GM12878 (cell line): ENCODE measurements around the gene NFATC1. TPM values are rescaled to one million over a fixed set of nuclear protein-coding genes. Genes with fewer than 3 reads are reported as not detected.

ENCODE experiments used
- ATAC-seq: fragments of 200-7000 bp; cut with Tn5 transposase; 3 replicates; pipeline ENCODE4 v1.9.1; 2020; ENCODE audit warnings: mild to moderate bottlenecking, moderate library complexity
- BruUV-seq: library from RNA; stranded (reverse); fragments of 400-500 nt; replicated peaks from 2 replicates; lab custom pipeline; 2021; lab: Mats Ljungman, UMichigan
- CTCF ChIA-PET: fragments of 300-600 bp; sonication (Branson Sonifier 250); formaldehyde crosslinking; extraction: SDS; loops from one replicate; lab custom pipeline; 2021; ENCODE audit warnings: inconsistent platforms; lab: Yijun Ruan, JAX
- POLR2A ChIA-PET: fragments of 350-600 bp; formaldehyde crosslinking; extraction: SDS; loops from one replicate; lab custom pipeline; 2021; ENCODE audit warnings: inconsistent platforms; lab: Charles Lee
- RAD21 ChIA-PET: fragments of 300-600 bp; sonication (Branson Sonifier 250); formaldehyde crosslinking; loops from one replicate; lab custom pipeline; 2023; ENCODE audit warnings: antibody characterized with exemption; ENCODE audit not compliant: unreplicated experiment; lab: Charles Lee
- SMC1A ChIA-PET: fragments of 300-600 bp; sonication (Branson Sonifier 250); formaldehyde crosslinking; loops from one replicate; lab custom pipeline; 2023; ENCODE audit not compliant: unreplicated experiment, uncharacterized antibody; lab: Charles Lee
- DNase-seq: peaks from one replicate; pipeline ENCODE4 v3.0.0-alpha.2; 2011; ENCODE audit warnings: low read depth, low spot score
- FAIRE-seq: peaks from 3 replicates; lab custom pipeline; 2011; peaks lifted over from hg19 to GRCh38; lab: Jason Lieb, UNC
- H2AFZ ChIP-seq: 2 replicates; pipeline ENCODE4 v1.6.0; 2011; ENCODE audit warnings: low read depth, low read length, control low read depth; ENCODE audit not compliant: control insufficient read depth
- H3K27ac ChIP-seq: 2 replicates; pipeline ENCODE4 v1.5.1; 2011; ENCODE audit warnings: control low read depth; ENCODE audit not compliant: control insufficient read depth, insufficient read depth
- H3K27me3 ChIP-seq, 2 experiments: replicated peaks in 1 of 2; 2 replicates each; pipeline versions ENCODE4 v1.6.0 to v1.6.1; 2011; ENCODE audit warnings: low read length in 1 of 2; ENCODE audit not compliant: control insufficient read depth in 2 of 2, insufficient read depth in 2 of 2
- H3K36me3 ChIP-seq, 2 experiments: 2 replicates each; pipeline ENCODE4 v1.5.1; 2011; ENCODE audit warnings: low read length in 1 of 2; ENCODE audit not compliant: control insufficient read depth in 2 of 2, insufficient read depth in 2 of 2
- H3K4me1 ChIP-seq: 2 replicates; pipeline ENCODE4 v1.6.1; 2011; ENCODE audit warnings: mild to moderate bottlenecking, low read length, moderate library complexity, mixed read lengths; ENCODE audit not compliant: control insufficient read depth, insufficient read depth
- H3K4me2 ChIP-seq: 2 replicates; pipeline ENCODE4 v1.6.0; 2011; ENCODE audit warnings: control low read depth; ENCODE audit not compliant: control insufficient read depth, insufficient read depth
- H3K4me3 ChIP-seq: fragments of 200-600 bp; sonication (generic); 2 replicates; pipeline ENCODE4 v1.5.1; 2016
- H3K79me2 ChIP-seq: 2 replicates; pipeline ENCODE4 v1.6.0; 2011; ENCODE audit warnings: low read length; ENCODE audit not compliant: control insufficient read depth, insufficient read depth
- H3K9ac ChIP-seq: 2 replicates; pipeline ENCODE4 v1.8.0; 2011; ENCODE audit warnings: low read length, control low read depth, mixed read lengths; ENCODE audit not compliant: control insufficient read depth, insufficient read depth
- H3K9me3 ChIP-seq: replicated peaks from 3 replicates; pipeline ENCODE4 v1.5.1; 2011; ENCODE audit warnings: mild to moderate bottlenecking, low read length; ENCODE audit not compliant: control insufficient read depth, insufficient read depth
- H4K20me1 ChIP-seq: 2 replicates; pipeline ENCODE4 v1.6.0; 2011; ENCODE audit not compliant: control insufficient read depth, insufficient read depth
- ASH2L ChIP-seq: fragments of 300-600, 200-600 bp; sonication (generic); IDR thresholded peaks from 2 replicates; pipeline ENCODE4 v1.6.1; 2017; ENCODE audit warnings: low read depth, mild to moderate bottlenecking, borderline replicate concordance
- ATF3 ChIP-seq: IDR thresholded peaks from 2 replicates; pipeline ENCODE4 v1.6.1; 2011; ENCODE audit warnings: low read depth, mild to moderate bottlenecking, low read length, moderate library complexity, borderline replicate concordance; ENCODE audit errors: extremely low read depth
- ATF7 ChIP-seq: fragments of 450-650 bp; IDR thresholded peaks from 2 replicates; pipeline ENCODE4 v1.6.1; 2016; ENCODE audit warnings: low read depth, mild to moderate bottlenecking
- BMI1 ChIP-seq: fragments of 450-650 bp; IDR thresholded peaks from 2 replicates; pipeline ENCODE4 v1.6.1; 2016; ENCODE audit warnings: mild to moderate bottlenecking, moderate library complexity, borderline replicate concordance
- CBFB ChIP-seq: IDR thresholded peaks from 2 replicates; pipeline ENCODE4 v1.6.1; 2016; ENCODE audit warnings: antibody characterized with exemption, low read depth
- CHD2 ChIP-seq: IDR thresholded peaks from 2 replicates; pipeline ENCODE4 v1.6.1; 2011; ENCODE audit warnings: low read depth, low read length, improper control_type of control experiment, borderline replicate concordance
- GABPA ChIP-seq: IDR thresholded peaks from 2 replicates; pipeline ENCODE4 v1.6.1; 2014; ENCODE audit warnings: antibody characterized with exemption, low read depth, mild to moderate bottlenecking, inconsistent platforms
- HDAC2 ChIP-seq: fragments of 200-600 bp; sonication (generic); IDR thresholded peaks from 2 replicates; pipeline ENCODE4 v1.6.1; 2017
- KDM1A ChIP-seq: fragments of 200-600 bp; sonication (generic); IDR thresholded peaks from 2 replicates; pipeline ENCODE4 v1.6.1; 2016; ENCODE audit warnings: borderline replicate concordance
- NFIC ChIP-seq: IDR thresholded peaks from 2 replicates; pipeline ENCODE4 v1.6.1; 2012; ENCODE audit warnings: low read depth, mild to moderate bottlenecking, inconsistent platforms, low read length, moderate library complexity
- PML ChIP-seq: IDR thresholded peaks from 2 replicates; pipeline ENCODE4 v1.6.1; 2012; ENCODE audit warnings: low read length, inconsistent platforms
- RBBP5 ChIP-seq: fragments of 200-600 bp; sonication (generic); conservative IDR thresholded peaks from 2 replicates; pipeline ENCODE4 v1.6.1; 2016
- RCOR1 ChIP-seq: conservative IDR thresholded peaks from 2 replicates; pipeline ENCODE4 v1.6.1; 2012; ENCODE audit warnings: low read depth, low read length, improper control_type of control experiment
- SMAD1 ChIP-seq: fragments of 450-650 bp; IDR thresholded peaks from 2 replicates; pipeline ENCODE4 v1.6.1; 2018; ENCODE audit warnings: mild to moderate bottlenecking, low read depth; ENCODE audit not compliant: partially characterized antibody
- SRF ChIP-seq, 2 experiments: IDR thresholded peaks; 2 replicates each; pipeline ENCODE4 v1.6.1; 2011; ENCODE audit warnings: low read depth in 2 of 2, low read length in 2 of 2, mild to moderate bottlenecking in 1 of 2, moderate library complexity in 1 of 2
- WRNIP1 ChIP-seq: IDR thresholded peaks from 2 replicates; pipeline ENCODE4 v1.6.1; 2011; ENCODE audit warnings: low read depth, low read length, improper control_type of control experiment, borderline replicate concordance
- ZBTB33 ChIP-seq: fragments of 450-650 bp; IDR thresholded peaks from 2 replicates; pipeline ENCODE4 v1.6.1; 2017; ENCODE audit warnings: mild to moderate bottlenecking
- WGBS: methylation state at CpG from one replicate; pipeline ENCODE4 v1.1.6; 2016; ENCODE audit warnings: low lambda C conversion rate; ENCODE audit not compliant: insufficient replicate concordance, insufficient coverage; ENCODE audit errors: missing lambda C conversion rate; 5-methylcytosine and 5-hydroxymethylcytosine counted together
- in situ Hi-C: fragments of 300-500 bp; cut with MboI; formaldehyde crosslinking; loops from 9 replicates; pipeline ENCODE4 v1.14.3; 2018; ENCODE audit warnings: mixed read lengths
- intact Hi-C: fragments of 100-400 bp; cut with micrococcal nuclease; formaldehyde crosslinking; loops from one replicate; pipeline ENCODE4 v1.14.2; 2022; ENCODE audit not compliant: unreplicated experiment
- polyA plus RNA-seq, 11 experiments: library from polyadenylated mRNA; depleted of rRNA in 4 of 11; unstranded in 6 of 11; stranded (reverse) in 5 of 11; fragments of >200 nt; fragmentation: Nextera tagmentation in 4 of 11; fragmentation: Illumina TruSeq in 1 of 11; extraction: Ambion mirVana in 4 of 11; extraction: Trizol in 1 of 11; gene quantifications; 1 replicate in 1 of 11; 2 replicates in 10 of 11; pipeline versions ENCODE4 v1.2.1 to v1.2.3, GENCODE V29; 2011 to 2016; ENCODE audit warnings: inconsistent platforms in 2 of 11, missing spikeins in 2 of 11, low read depth in 1 of 11
- total RNA-seq, 4 experiments: library from RNA; depleted of rRNA in 3 of 4; stranded (reverse); fragments of >200 nt in 3 of 4; fragmentation: Illumina TruSeq in 1 of 4; extraction: Trizol in 1 of 4; gene quantifications; 2 replicates each; pipeline versions ENCODE4 v1.2.1 to v1.2.3, GENCODE V29; 2013 to 2021

Gene NFATC1
- total and polyA plus RNA-seq, 10 of the 15 experiments (the other 5 are each of a cell fraction or from before 2014, with no cell fraction given), result 0.84 to 20.8 (median 5.1) TPM

- Histone ChIP-seq H3K27ac (no peak overlapping the region), H3K79me2 (no peaks in the 10 kb centered on the region), H3K4me1 (no peaks in the 10 kb centered on the region), H3K4me2 (no peak overlapping the region)
- 49% methylated on average over 18 of the region's 18 CpGs for whole genome bisulfite sequencing
- ChIA-PET POLR2A (no interaction called here), RAD21 (no interaction called here), CTCF (no interaction called here)
- no peak for DNase-seq
- no peak for FAIRE-seq
- in situ Hi-C loops, result no loop called here
- BruUV-seq, result no TSS peak
- TF ChIP-seq ATF3 (no peak), KDM1A (no peak), SRF (IDR thresholded peaks at IDR 0.05; ENCODE audit: low read depth in 2 of 2, low read length in 2 of 2) (no peak), ASH2L (no peak), PML (no peak)
- TF ChIP-seq, all 136 proteins: peak for 0
- no peaks in the 10 kb centered on the region for H3K36me3 ChIP-seq
- no peak overlapping the region for H3K4me3 ChIP-seq
- ATAC-seq, result no peak
- no peaks in the 10 kb centered on the region; the same call in 2 of the 3 replicates for H3K9me3 ChIP-seq
- SMC1A ChIA-PET, result no interaction called here
- H3K9ac ChIP-seq, result no peak overlapping the region
- no peak overlapping the region for H2AFZ ChIP-seq
- intact Hi-C loops, result no loop called here
- H3K27me3 ChIP-seq, result no peaks in the 10 kb centered on the region
- no peaks in the 10 kb centered on the region for H4K20me1 ChIP-seq
These were observed 150.0 kb downstream of the NFATC1 start for GRCh38 chr18:79545736-79546171.

- RAD21 ChIA-PET, result no interaction called here
- BruUV-seq, result no TSS peak
- POLR2A ChIA-PET, result no interaction called here
- CTCF ChIA-PET, result no interaction called here
- H3K27me3 ChIP-seq, result no peaks in the 10 kb centered on the region
- H3K9me3 ChIP-seq, result no peaks in the 10 kb centered on the region; the same call in 2 of the 3 replicates
- H4K20me1 ChIP-seq, result no peaks in the 10 kb centered on the region
- H3K9ac ChIP-seq, result no peak overlapping the region
- H3K79me2 ChIP-seq, result no peaks in the 10 kb centered on the region
- in situ Hi-C loops (no loop called here), intact Hi-C loops (no loop called here)
- H3K4me1 ChIP-seq, result no peaks in the 10 kb centered on the region
- H3K4me3 ChIP-seq, result no peak overlapping the region
- FAIRE-seq, result no peak
- H3K4me2 ChIP-seq, result no peak overlapping the region
- no peak overlapping the region for H3K27ac ChIP-seq
- SMC1A ChIA-PET, result no interaction called here
- H3K36me3 ChIP-seq, result no peaks in the 10 kb centered on the region
- no peak for DNase-seq
- H2AFZ ChIP-seq, result no peak overlapping the region
- WGBS, result 33% methylated on average over 22 of the region's 23 CpGs
- no peak for ATAC-seq
- no peak for TF ChIP-seq RCOR1
- no peak for TF ChIP-seq WRNIP1
- no peak for TF ChIP-seq GABPA
- no peak for TF ChIP-seq RBBP5
- no peak for TF ChIP-seq BMI1
- TF ChIP-seq ZBTB33, result no peak
- no peak for TF ChIP-seq SMAD1
- TF ChIP-seq ATF7, result no peak
- TF ChIP-seq CBFB, result no peak
- TF ChIP-seq CHD2, result no peak
- no peak for TF ChIP-seq NFIC
- no peak for TF ChIP-seq HDAC2
These were observed 151.1 kb downstream of the NFATC1 start for GRCh38 chr18:79546781-79547272.
